K562 (cell line): Measurements from ENCODE around the gene FRAT1. TPM values are rescaled to one million over a fixed set of nuclear protein-coding genes. Genes with fewer than 3 reads are reported as not detected.

Experiments
- ELF2 ChIP-seq: fragments of 250-450 bp; sonication (Bioruptor Pico); IDR thresholded peaks from 2 replicates; pipeline ENCODE4 v1.5.0; 2021; ENCODE audit warnings: mild to moderate bottlenecking
- JUN ChIP-seq, 2 experiments: sonication (generic) in 1 of 2; formaldehyde crosslinking in 1 of 2; IDR thresholded peaks; 2 replicates each; pipeline versions ENCODE4 v1.6.1 to v1.8.0; 2012 to 2022; ENCODE audit warnings: borderline replicate concordance in 2 of 2, mild to moderate bottlenecking in 2 of 2, improper control_type of control experiment in 1 of 2, low read depth in 1 of 2, low read length in 1 of 2, missing genetic modification reagents in 1 of 2
- KLF16 ChIP-seq: IDR thresholded peaks from 2 replicates; pipeline ENCODE4 v1.6.1; 2016; ENCODE audit warnings: antibody characterized with exemption
- MEF2D ChIP-seq: conservative IDR thresholded peaks from 2 replicates; pipeline ENCODE4 v1.6.1; 2016; ENCODE audit warnings: low read depth, missing genetic modification characterization, missing compliant biosample characterization
- PML ChIP-seq: IDR thresholded peaks from 2 replicates; pipeline ENCODE4 v1.6.1; 2012; ENCODE audit warnings: low read length, inconsistent platforms
- RFX1 ChIP-seq: fragments of 450-650 bp; IDR thresholded peaks from 2 replicates; pipeline ENCODE4 v1.6.1; 2016; ENCODE audit warnings: mild to moderate bottlenecking, moderate library complexity
- SIN3A ChIP-seq, 2 experiments: fragments of 150-350 bp in 1 of 2; IDR thresholded peaks; 2 replicates each; pipeline ENCODE4 v1.6.1; 2011 to 2016; ENCODE audit warnings: borderline replicate concordance in 2 of 2, low read depth in 2 of 2, low read length in 2 of 2, mild to moderate bottlenecking in 2 of 2, moderate library complexity in 2 of 2; ENCODE audit not compliant: control insufficient read depth in 1 of 2
- SMARCA5 ChIP-seq: fragments of 450-650 bp; IDR thresholded peaks from 2 replicates; pipeline ENCODE4 v1.6.1; 2016
- ZNF134 ChIP-seq: fragments of 250-450 bp; sonication (Bioruptor Pico); conservative IDR thresholded peaks from 2 replicates; pipeline ENCODE4 v1.4.0; 2020
- ZNF785 ChIP-seq: fragments of 250-450 bp; sonication (Bioruptor Pico); IDR thresholded peaks from 2 replicates; pipeline ENCODE4 v1.4.0; 2020; ENCODE audit warnings: mild to moderate bottlenecking
- polyA plus RNA-seq, 8 experiments: library from polyadenylated mRNA; depleted of rRNA in 4 of 8; stranded (reverse) in 5 of 8; unstranded in 3 of 8; fragments of >200 nt; fragmentation: Nextera tagmentation in 2 of 8; fragmentation: Illumina TruSeq in 1 of 8; extraction: Ambion mirVana in 2 of 8; extraction: Trizol in 1 of 8; gene quantifications; 2 replicates each; pipeline versions ENCODE4 v1.2.1 to v1.2.3, GENCODE V29; 2011 to 2014; ENCODE audit warnings: inconsistent platforms in 1 of 8, missing spikeins in 1 of 8
- total RNA-seq, 7 experiments: library from RNA; depleted of rRNA in 6 of 7; stranded (reverse); fragments of >200 nt in 6 of 7; fragmentation: Illumina TruSeq in 2 of 7; extraction: Trizol in 2 of 7; gene quantifications; 2 replicates each; pipeline versions ENCODE4 v1.2.1 to v1.2.3, GENCODE V29; 2011 to 2021; ENCODE audit warnings: low replicate concordance in 1 of 7
- TF ChIP-seq, protein P1 (sequence below): sonication (generic); formaldehyde crosslinking; IDR thresholded peaks from 2 replicates; pipeline ENCODE4 v1.8.1; 2023; ENCODE audit warnings: mild to moderate bottlenecking, missing genetic modification reagents
- TF ChIP-seq, protein P2 (sequence below): IDR thresholded peaks from 3 replicates; pipeline ENCODE4 v1.6.1; 2011; ENCODE audit warnings: borderline replicate concordance, mild to moderate bottlenecking; ENCODE audit not compliant: insufficient read length, insufficient read depth
- TF ChIP-seq, protein P3 (sequence below): IDR thresholded peaks from 3 replicates; pipeline ENCODE4 v1.6.1; 2011; ENCODE audit warnings: borderline replicate concordance, mild to moderate bottlenecking, moderate library complexity; ENCODE audit not compliant: insufficient read length; ENCODE audit errors: extremely low read depth
- TF ChIP-seq, protein P4 (sequence below): sonication (generic); formaldehyde crosslinking; IDR thresholded peaks from 2 replicates; pipeline ENCODE4 v1.4.0; 2020; ENCODE audit warnings: mild to moderate bottlenecking, missing genetic modification reagents
- TF ChIP-seq, protein P5 (sequence below): IDR thresholded peaks from 2 replicates; pipeline ENCODE4 v1.6.1; 2014; ENCODE audit warnings: antibody characterized with exemption

FRAT1 gene
- total and polyA plus RNA-seq, 9 of the 15 experiments (the other 6 are each of a cell fraction or from before 2014, with no cell fraction given) = 0.11 to 4.6 (median 1.4) TPM

DNA sequence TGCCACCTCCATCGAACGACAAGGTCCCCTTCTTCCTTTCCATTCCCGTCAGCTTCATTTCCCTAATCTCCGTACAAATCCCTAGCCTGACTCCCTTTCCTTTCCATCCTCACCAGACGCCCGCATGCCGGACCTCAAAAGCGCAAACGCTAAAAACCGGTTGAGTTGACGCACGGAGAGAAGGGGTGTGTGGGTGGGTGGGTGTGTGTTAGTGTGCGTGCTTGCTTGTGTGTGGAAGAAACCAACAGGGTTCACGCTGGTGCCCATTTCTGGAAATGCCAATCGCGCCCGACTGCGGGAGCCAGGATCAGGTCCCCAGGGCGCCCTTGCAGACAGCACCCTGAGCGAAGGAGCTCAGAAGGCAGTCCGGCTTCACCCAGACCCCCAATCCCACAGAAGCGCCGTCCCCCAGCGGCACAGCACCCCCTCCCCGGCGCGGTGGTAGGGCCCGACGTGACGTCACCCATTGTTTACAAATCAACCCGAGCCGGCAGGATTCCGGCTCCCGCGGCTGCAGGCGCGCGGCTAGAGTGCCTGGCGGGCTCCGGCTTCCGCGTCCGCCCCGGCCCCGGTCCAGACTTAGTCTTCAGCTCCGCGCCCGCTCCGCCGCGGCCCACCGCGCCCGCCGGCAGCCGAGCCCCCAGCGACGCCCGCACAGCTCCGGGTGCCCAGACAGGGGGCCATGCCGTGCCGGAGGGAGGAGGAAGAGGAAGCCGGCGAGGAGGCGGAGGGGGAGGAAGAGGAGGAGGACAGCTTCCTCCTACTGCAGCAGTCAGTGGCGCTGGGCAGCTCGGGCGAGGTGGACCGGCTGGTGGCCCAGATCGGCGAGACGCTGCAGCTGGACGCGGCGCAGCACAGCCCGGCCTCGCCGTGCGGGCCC, at the start of gene FRAT1 (continued):
- TF ChIP-seq, protein P1, sequence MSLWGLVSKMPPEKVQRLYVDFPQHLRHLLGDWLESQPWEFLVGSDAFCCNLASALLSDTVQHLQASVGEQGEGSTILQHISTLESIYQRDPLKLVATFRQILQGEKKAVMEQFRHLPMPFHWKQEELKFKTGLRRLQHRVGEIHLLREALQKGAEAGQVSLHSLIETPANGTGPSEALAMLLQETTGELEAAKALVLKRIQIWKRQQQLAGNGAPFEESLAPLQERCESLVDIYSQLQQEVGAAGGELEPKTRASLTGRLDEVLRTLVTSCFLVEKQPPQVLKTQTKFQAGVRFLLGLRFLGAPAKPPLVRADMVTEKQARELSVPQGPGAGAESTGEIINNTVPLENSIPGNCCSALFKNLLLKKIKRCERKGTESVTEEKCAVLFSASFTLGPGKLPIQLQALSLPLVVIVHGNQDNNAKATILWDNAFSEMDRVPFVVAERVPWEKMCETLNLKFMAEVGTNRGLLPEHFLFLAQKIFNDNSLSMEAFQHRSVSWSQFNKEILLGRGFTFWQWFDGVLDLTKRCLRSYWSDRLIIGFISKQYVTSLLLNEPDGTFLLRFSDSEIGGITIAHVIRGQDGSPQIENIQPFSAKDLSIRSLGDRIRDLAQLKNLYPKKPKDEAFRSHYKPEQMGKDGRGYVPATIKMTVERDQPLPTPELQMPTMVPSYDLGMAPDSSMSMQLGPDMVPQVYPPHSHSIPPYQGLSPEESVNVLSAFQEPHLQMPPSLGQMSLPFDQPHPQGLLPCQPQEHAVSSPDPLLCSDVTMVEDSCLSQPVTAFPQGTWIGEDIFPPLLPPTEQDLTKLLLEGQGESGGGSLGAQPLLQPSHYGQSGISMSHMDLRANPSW (CRISPR knock-in tag) = no peak
- no peak for TF ChIP-seq KLF16
- no peak; a peak in 1 of 4 replicates for TF ChIP-seq SIN3A (IDR thresholded peaks at IDR 0.05; ENCODE audit: borderline replicate concordance in 2 of 2, control insufficient read depth in 1 of 2, low read depth in 2 of 2, low read length in 2 of 2)
- no peak for TF ChIP-seq ZNF134
- TF ChIP-seq, protein P2, sequence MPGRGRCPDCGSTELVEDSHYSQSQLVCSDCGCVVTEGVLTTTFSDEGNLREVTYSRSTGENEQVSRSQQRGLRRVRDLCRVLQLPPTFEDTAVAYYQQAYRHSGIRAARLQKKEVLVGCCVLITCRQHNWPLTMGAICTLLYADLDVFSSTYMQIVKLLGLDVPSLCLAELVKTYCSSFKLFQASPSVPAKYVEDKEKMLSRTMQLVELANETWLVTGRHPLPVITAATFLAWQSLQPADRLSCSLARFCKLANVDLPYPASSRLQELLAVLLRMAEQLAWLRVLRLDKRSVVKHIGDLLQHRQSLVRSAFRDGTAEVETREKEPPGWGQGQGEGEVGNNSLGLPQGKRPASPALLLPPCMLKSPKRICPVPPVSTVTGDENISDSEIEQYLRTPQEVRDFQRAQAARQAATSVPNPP = no peak
- no peak for TF ChIP-seq MEF2D (tag)
- TF ChIP-seq PML = no peak; the same call in 1 of the 2 replicates
- no peak for TF ChIP-seq ZNF785 (CRISPR knock-in tag)
- TF ChIP-seq JUN (IDR thresholded peaks at IDR 0.05; ENCODE audit: borderline replicate concordance, low read depth, low read length) = no peak; the same call in none of the 2 replicates
- 0 out of 2 replicates have a peak, but pooled peaks have one; percentile 46 for TF ChIP-seq JUN (CRISPR knock-in tag; IDR thresholded peaks at IDR 0.05; ENCODE audit: borderline replicate concordance)
- TF ChIP-seq, protein P3, sequence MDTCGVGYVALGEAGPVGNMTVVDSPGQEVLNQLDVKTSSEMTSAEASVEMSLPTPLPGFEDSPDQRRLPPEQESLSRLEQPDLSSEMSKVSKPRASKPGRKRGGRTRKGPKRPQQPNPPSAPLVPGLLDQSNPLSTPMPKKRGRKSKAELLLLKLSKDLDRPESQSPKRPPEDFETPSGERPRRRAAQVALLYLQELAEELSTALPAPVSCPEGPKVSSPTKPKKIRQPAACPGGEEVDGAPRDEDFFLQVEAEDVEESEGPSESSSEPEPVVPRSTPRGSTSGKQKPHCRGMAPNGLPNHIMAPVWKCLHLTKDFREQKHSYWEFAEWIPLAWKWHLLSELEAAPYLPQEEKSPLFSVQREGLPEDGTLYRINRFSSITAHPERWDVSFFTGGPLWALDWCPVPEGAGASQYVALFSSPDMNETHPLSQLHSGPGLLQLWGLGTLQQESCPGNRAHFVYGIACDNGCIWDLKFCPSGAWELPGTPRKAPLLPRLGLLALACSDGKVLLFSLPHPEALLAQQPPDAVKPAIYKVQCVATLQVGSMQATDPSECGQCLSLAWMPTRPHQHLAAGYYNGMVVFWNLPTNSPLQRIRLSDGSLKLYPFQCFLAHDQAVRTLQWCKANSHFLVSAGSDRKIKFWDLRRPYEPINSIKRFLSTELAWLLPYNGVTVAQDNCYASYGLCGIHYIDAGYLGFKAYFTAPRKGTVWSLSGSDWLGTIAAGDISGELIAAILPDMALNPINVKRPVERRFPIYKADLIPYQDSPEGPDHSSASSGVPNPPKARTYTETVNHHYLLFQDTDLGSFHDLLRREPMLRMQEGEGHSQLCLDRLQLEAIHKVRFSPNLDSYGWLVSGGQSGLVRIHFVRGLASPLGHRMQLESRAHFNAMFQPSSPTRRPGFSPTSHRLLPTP = no peak
- TF ChIP-seq ELF2 = peak; percentile 50; the same call in 1 of the 2 replicates
- TF ChIP-seq, protein P4, sequence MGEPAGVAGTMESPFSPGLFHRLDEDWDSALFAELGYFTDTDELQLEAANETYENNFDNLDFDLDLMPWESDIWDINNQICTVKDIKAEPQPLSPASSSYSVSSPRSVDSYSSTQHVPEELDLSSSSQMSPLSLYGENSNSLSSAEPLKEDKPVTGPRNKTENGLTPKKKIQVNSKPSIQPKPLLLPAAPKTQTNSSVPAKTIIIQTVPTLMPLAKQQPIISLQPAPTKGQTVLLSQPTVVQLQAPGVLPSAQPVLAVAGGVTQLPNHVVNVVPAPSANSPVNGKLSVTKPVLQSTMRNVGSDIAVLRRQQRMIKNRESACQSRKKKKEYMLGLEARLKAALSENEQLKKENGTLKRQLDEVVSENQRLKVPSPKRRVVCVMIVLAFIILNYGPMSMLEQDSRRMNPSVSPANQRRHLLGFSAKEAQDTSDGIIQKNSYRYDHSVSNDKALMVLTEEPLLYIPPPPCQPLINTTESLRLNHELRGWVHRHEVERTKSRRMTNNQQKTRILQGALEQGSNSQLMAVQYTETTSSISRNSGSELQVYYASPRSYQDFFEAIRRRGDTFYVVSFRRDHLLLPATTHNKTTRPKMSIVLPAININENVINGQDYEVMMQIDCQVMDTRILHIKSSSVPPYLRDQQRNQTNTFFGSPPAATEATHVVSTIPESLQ = no peak
- TF ChIP-seq RFX1 = no peak
- no peak for TF ChIP-seq SMARCA5
- TF ChIP-seq, protein P5, sequence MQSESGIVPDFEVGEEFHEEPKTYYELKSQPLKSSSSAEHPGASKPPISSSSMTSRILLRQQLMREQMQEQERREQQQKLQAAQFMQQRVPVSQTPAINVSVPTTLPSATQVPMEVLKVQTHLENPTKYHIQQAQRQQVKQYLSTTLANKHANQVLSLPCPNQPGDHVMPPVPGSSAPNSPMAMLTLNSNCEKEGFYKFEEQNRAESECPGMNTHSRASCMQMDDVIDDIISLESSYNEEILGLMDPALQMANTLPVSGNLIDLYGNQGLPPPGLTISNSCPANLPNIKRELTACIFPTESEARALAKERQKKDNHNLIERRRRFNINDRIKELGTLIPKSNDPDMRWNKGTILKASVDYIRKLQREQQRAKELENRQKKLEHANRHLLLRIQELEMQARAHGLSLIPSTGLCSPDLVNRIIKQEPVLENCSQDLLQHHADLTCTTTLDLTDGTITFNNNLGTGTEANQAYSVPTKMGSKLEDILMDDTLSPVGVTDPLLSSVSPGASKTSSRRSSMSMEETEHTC = no peak
